Neural progenitor cell (in vitro differentiated cells): ENCODE measurements around the gene PRG2.

ENCODE experiments used
- EZH2 ChIP-seq: fragments of 200-600 bp; sonication (generic); IDR thresholded peaks from 2 replicates; pipeline ENCODE4 v1.6.1; 2017; ENCODE audit warnings: antibody characterized with exemption, mild to moderate bottlenecking, moderate library complexity
- EZH2phosphoT487 ChIP-seq: fragments of 200-600 bp; sonication (generic); IDR thresholded peaks from 2 replicates; pipeline ENCODE4 v1.6.1; 2017; ENCODE audit warnings: antibody characterized with exemption
- TF ChIP-seq, protein P1 (sequence below): fragments of 200-600 bp; sonication (generic); IDR thresholded peaks from 2 replicates; pipeline ENCODE4 v1.5.1; 2017; ENCODE audit warnings: antibody characterized with exemption, mild to moderate bottlenecking

DNA sequence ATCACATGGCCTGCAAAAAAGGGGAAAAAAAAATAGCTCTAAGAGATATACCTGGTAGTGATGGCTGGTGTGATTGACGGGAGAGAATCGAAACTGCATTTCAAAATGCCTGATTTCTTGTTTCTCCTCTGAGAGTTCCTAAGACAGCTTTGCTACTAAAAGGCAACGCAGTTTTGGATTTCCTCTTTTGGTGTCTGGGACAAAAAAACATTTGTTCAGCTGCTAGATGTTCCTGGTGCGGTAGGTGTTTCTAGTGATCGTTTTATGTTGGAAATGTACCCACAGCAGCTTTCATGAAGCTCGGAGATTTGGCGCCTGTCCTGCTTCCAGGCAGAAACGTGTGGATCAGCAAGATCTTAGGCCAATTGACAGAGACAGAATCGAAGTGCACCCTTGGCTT is 34.2 kb downstream of the PRG2 start:
- TF ChIP-seq, protein P1, sequence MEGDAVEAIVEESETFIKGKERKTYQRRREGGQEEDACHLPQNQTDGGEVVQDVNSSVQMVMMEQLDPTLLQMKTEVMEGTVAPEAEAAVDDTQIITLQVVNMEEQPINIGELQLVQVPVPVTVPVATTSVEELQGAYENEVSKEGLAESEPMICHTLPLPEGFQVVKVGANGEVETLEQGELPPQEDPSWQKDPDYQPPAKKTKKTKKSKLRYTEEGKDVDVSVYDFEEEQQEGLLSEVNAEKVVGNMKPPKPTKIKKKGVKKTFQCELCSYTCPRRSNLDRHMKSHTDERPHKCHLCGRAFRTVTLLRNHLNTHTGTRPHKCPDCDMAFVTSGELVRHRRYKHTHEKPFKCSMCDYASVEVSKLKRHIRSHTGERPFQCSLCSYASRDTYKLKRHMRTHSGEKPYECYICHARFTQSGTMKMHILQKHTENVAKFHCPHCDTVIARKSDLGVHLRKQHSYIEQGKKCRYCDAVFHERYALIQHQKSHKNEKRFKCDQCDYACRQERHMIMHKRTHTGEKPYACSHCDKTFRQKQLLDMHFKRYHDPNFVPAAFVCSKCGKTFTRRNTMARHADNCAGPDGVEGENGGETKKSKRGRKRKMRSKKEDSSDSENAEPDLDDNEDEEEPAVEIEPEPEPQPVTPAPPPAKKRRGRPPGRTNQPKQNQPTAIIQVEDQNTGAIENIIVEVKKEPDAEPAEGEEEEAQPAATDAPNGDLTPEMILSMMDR = no peak
- TF ChIP-seq EZH2 = no peak
- no peak for TF ChIP-seq EZH2phosphoT487
